SK-N-SH treated with all-trans-retinoic acid at 6 μM for 48 hours (cell line): ENCODE data around the gene RFC5.

Experiments
- ATAC-seq: fragments of 200-7000 bp; cut with Tn5 transposase; 3 replicates; pipeline ENCODE4 v1.9.1; 2020; ENCODE audit warnings: mild to moderate bottlenecking, moderate library complexity
- ARNTL ChIP-seq: fragments of 450-650 bp; formaldehyde crosslinking; IDR thresholded peaks from 2 replicates; pipeline ENCODE4 v1.5.0; 2020; ENCODE audit warnings: low read depth, mild to moderate bottlenecking, moderate library complexity, borderline replicate concordance
- CSDC2 ChIP-seq: fragments of 250-450 bp; sonication (Bioruptor Pico); IDR thresholded peaks from 2 replicates; pipeline ENCODE4 v1.5.0; 2020; ENCODE audit warnings: mild to moderate bottlenecking, moderate library complexity
- ESRRG ChIP-seq: fragments of 250-450 bp; sonication (Bioruptor Pico); IDR thresholded peaks from 2 replicates; pipeline ENCODE4 v1.6.1; 2021; ENCODE audit warnings: mild to moderate bottlenecking
- GLIS3 ChIP-seq: fragments of 250-450 bp; sonication (Bioruptor Pico); IDR thresholded peaks from 2 replicates; pipeline ENCODE4 v1.5.0; 2020; ENCODE audit warnings: mild to moderate bottlenecking, moderate library complexity
- ISL1 ChIP-seq: fragments of 250-450 bp; sonication (Bioruptor Pico); IDR thresholded peaks from 2 replicates; pipeline ENCODE4 v2.1.2; 2022; ENCODE audit warnings: mild to moderate bottlenecking, moderate library complexity
- OSR1 ChIP-seq: fragments of 250-450 bp; sonication (Bioruptor Pico); IDR thresholded peaks from 2 replicates; pipeline ENCODE4 v1.8.0; 2022; ENCODE audit warnings: moderate library complexity, mild to moderate bottlenecking, inconsistent platforms
- PPARA ChIP-seq: fragments of 250-450 bp; sonication (Bioruptor Pico); IDR thresholded peaks from 2 replicates; pipeline ENCODE4 v1.5.0; 2020; ENCODE audit warnings: mild to moderate bottlenecking, borderline replicate concordance
- RARB ChIP-seq: fragments of 250-450 bp; sonication (Bioruptor Pico); IDR thresholded peaks from 2 replicates; pipeline ENCODE4 v1.8.0; 2021; ENCODE audit warnings: mild to moderate bottlenecking, moderate library complexity
- SNAI2 ChIP-seq: fragments of 250-450 bp; sonication (Bioruptor Pico); IDR thresholded peaks from 2 replicates; pipeline ENCODE4 v1.5.0; 2020; ENCODE audit warnings: mild to moderate bottlenecking, moderate library complexity
- TCF4 ChIP-seq: fragments of 250-450 bp; sonication (Bioruptor Pico); IDR thresholded peaks from 2 replicates; pipeline ENCODE4 v1.8.0; 2021; ENCODE audit warnings: mild to moderate bottlenecking, moderate library complexity, borderline replicate concordance
- TOX ChIP-seq: fragments of 250-450 bp; sonication (Bioruptor Pico); IDR thresholded peaks from 2 replicates; pipeline ENCODE4 v1.8.0; 2021; ENCODE audit warnings: mild to moderate bottlenecking, moderate library complexity, borderline replicate concordance
- ZC3H10 ChIP-seq: fragments of 250-450 bp; sonication (Bioruptor Pico); IDR thresholded peaks from 2 replicates; pipeline ENCODE4 v1.5.1; 2021; ENCODE audit warnings: mild to moderate bottlenecking, moderate library complexity
- ZFP3 ChIP-seq: fragments of 250-450 bp; sonication (Bioruptor Pico); IDR thresholded peaks from 2 replicates; pipeline ENCODE4 v1.5.0; 2020; ENCODE audit warnings: mild to moderate bottlenecking, moderate library complexity
- ZFP30 ChIP-seq: fragments of 450-650 bp; formaldehyde crosslinking; IDR thresholded peaks from 2 replicates; pipeline ENCODE4 v1.5.0; 2022; ENCODE audit warnings: mild to moderate bottlenecking, moderate library complexity
- ZNF565 ChIP-seq: fragments of 450-650 bp; formaldehyde crosslinking; conservative IDR thresholded peaks from 2 replicates; pipeline ENCODE4 v1.5.0; 2020; ENCODE audit warnings: low read depth, mild to moderate bottlenecking, moderate library complexity
- ZNF70 ChIP-seq: fragments of 450-650 bp; formaldehyde crosslinking; IDR thresholded peaks from 2 replicates; pipeline ENCODE4 v1.5.0; 2020; ENCODE audit warnings: mild to moderate bottlenecking, moderate library complexity
- ZNF8 ChIP-seq: fragments of 450-650 bp; formaldehyde crosslinking; IDR thresholded peaks from 2 replicates; pipeline ENCODE4 v1.5.0; 2020; ENCODE audit warnings: mild to moderate bottlenecking, moderate library complexity
- TF ChIP-seq, protein P1 (sequence below): fragments of 250-450 bp; sonication (Bioruptor Pico); IDR thresholded peaks from 2 replicates; pipeline ENCODE4 v1.8.0; 2020; ENCODE audit warnings: mild to moderate bottlenecking, moderate library complexity, borderline replicate concordance
- TF ChIP-seq, protein P2 (sequence below): fragments of 250-450 bp; sonication (Bioruptor Pico); IDR thresholded peaks from 2 replicates; pipeline ENCODE4 v1.8.0; 2021; ENCODE audit warnings: low read depth, mild to moderate bottlenecking, moderate library complexity, borderline replicate concordance
- TF ChIP-seq, protein P3 (sequence below): fragments of 250-450 bp; sonication (Bioruptor Pico); IDR thresholded peaks from 2 replicates; pipeline ENCODE4 v1.5.0; 2020; ENCODE audit warnings: mild to moderate bottlenecking, moderate library complexity

RFC5 gene

DNA sequence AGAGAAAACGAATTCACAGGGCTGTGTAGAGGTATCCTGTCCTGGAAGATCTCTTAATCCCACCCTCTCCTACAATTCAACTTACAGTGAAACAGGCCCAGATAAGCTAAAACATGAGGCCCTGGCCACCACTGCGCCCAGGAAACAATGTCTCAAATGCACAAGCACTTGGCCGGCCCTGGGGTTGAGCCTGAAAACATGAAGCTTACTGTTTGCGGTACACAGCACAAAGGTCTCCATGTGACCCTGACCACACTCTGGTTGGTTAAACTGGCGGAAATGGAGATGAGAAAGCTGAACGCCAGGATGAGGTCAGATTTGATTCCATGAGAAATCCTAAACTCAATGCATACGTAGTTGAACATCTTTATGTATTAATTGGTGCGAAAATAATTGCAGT lies 28.1 kb downstream of the RFC5 start:
- TF ChIP-seq, protein P1, sequence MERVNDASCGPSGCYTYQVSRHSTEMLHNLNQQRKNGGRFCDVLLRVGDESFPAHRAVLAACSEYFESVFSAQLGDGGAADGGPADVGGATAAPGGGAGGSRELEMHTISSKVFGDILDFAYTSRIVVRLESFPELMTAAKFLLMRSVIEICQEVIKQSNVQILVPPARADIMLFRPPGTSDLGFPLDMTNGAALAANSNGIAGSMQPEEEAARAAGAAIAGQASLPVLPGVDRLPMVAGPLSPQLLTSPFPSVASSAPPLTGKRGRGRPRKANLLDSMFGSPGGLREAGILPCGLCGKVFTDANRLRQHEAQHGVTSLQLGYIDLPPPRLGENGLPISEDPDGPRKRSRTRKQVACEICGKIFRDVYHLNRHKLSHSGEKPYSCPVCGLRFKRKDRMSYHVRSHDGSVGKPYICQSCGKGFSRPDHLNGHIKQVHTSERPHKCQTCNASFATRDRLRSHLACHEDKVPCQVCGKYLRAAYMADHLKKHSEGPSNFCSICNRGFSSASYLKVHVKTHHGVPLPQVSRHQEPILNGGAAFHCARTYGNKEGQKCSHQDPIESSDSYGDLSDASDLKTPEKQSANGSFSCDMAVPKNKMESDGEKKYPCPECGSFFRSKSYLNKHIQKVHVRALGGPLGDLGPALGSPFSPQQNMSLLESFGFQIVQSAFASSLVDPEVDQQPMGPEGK (CRISPR knock-in tag) = no peak
- TF ChIP-seq ZNF565 (CRISPR knock-in tag) (no peak), ZNF70 (CRISPR knock-in tag) (no peak), ZNF8 (CRISPR knock-in tag) (no peak), GLIS3 (CRISPR knock-in tag) (no peak), SNAI2 (CRISPR knock-in tag) (no peak), ISL1 (CRISPR knock-in tag) (no peak), OSR1 (CRISPR knock-in tag) (no peak), RARB (no peak), CSDC2 (CRISPR knock-in tag) (no peak)
- TF ChIP-seq, protein P2, sequence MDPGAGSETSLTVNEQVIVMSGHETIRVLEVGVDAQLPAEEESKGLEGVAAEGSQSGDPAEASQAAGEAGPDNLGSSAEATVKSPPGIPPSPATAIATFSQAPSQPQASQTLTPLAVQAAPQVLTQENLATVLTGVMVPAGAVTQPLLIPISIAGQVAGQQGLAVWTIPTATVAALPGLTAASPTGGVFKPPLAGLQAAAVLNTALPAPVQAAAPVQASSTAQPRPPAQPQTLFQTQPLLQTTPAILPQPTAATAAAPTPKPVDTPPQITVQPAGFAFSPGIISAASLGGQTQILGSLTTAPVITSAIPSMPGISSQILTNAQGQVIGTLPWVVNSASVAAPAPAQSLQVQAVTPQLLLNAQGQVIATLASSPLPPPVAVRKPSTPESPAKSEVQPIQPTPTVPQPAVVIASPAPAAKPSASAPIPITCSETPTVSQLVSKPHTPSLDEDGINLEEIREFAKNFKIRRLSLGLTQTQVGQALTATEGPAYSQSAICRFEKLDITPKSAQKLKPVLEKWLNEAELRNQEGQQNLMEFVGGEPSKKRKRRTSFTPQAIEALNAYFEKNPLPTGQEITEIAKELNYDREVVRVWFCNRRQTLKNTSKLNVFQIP (CRISPR knock-in tag) = no peak
- ATAC-seq = no peak

DNA sequence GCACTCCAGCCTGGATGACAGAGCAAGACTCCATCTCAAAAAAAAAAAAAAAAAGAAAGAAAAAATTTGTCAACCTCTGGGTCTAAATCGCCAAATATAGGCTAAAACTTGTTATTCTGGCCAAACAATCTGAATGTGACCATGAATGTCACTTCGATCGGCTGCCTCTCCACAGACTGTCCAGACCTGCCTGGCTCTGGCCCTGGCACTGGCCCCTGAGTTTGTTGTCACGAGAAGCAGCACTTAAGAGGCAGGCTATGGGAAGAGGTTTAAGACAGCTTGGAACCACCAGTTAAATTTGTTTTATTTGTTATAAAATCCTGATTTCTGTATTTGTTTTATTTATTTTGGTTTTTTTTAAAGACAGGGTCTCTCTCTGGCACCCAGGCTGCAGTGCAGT lies 29.9 kb downstream of the RFC5 start:
- TF ChIP-seq ZFP30 (CRISPR knock-in tag) = no peak
- TF ChIP-seq, protein P2 (CRISPR knock-in tag) = no peak
- no peak for TF ChIP-seq ZFP3
- no peak for TF ChIP-seq TCF4 (CRISPR knock-in tag)
- TF ChIP-seq PPARA (CRISPR knock-in tag) = no peak
- TF ChIP-seq SNAI2 (CRISPR knock-in tag) = no peak
- TF ChIP-seq CSDC2 (CRISPR knock-in tag) = no peak
- no peak for ATAC-seq

DNA sequence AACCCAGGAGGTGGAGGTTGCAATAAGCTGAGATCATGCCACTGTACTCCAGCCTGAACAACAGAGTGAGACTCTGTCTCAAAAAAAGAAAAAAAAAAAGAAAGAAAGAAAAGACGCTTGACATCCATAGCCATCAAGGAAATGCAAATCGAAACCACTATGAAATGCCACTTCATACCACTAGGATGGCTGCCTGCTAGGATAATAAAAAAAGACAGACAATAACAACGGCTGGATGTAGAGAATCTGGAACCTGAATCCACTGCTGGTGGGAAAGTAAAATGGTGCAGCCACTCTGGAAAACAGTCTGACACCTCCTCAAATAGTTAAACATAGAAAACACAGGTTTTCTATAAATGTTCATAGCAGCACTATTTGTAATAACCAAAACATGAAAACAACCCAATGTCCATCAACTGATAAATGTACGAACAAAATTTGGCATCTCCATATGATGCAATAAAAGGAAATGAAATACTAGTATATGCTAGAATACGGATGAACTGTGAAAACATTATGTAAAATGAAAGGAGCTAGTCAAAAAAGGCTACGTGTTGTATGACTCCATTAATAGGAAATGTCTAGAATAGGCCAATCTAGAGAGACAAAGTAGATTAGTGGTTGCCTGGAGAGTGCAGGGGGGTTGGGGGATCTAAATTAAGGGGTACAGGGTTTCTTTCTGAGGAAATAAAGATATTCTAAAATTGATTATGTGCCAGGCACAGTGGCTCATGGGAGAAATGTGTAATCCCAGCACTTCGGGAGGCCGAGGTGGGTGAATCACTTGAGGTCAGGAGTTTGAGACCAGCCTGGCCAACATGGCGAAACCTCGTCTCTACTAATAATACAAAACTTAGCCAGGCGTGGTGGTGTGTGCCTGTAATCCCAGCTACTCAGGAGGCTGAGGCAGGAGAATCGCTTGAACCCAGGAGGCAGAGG lies 34.7 kb downstream of the RFC5 start:
- no peak for ATAC-seq
- TF ChIP-seq SNAI2 (CRISPR knock-in tag) (no peak), ZFP30 (CRISPR knock-in tag) (no peak), ISL1 (CRISPR knock-in tag) (no peak), ZFP3 (no peak), TOX (no peak), ESRRG (CRISPR knock-in tag) (no peak), CSDC2 (CRISPR knock-in tag) (no peak), GLIS3 (CRISPR knock-in tag) (no peak), ZC3H10 (CRISPR knock-in tag) (no peak), ARNTL (CRISPR knock-in tag) (no peak)
- TF ChIP-seq, protein P1 (CRISPR knock-in tag) = no peak

DNA sequence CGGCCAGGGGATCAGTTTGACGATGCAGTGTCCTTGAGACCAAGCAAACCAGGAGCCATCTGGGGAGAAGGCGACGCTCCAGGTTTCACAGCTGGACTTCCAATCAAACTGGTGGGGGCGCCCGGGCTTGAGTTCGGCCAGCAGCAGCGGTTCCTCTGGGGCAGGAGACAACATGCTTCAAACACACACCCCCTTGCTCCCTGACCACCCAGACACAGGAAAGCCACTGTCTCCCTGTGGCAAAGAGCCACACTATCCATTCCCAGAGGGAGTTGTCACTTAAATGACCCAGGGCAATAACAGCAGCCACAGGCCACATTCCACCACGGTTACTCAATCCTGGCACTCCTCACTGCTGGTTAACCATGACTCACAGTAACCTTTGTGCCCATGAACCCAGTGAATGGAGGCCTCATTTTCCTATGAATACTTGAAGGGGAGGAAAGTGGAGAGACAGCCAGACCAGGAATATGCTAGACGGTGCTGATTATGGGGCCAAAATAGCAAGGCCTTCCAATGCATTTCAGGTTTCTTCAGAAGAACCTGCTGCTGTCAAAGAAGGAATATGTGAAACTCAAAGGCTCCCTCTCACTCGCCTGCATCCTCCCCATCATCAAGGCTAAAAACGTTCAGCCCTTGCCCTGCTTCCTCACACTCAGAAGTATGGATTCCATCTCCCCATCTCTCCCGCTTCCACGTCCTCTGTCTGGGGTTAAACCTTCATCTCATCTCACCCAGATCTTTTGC lies 36.0 kb downstream of the RFC5 start:
- ATAC-seq = peak; percentile 95
- TF ChIP-seq, protein P3, sequence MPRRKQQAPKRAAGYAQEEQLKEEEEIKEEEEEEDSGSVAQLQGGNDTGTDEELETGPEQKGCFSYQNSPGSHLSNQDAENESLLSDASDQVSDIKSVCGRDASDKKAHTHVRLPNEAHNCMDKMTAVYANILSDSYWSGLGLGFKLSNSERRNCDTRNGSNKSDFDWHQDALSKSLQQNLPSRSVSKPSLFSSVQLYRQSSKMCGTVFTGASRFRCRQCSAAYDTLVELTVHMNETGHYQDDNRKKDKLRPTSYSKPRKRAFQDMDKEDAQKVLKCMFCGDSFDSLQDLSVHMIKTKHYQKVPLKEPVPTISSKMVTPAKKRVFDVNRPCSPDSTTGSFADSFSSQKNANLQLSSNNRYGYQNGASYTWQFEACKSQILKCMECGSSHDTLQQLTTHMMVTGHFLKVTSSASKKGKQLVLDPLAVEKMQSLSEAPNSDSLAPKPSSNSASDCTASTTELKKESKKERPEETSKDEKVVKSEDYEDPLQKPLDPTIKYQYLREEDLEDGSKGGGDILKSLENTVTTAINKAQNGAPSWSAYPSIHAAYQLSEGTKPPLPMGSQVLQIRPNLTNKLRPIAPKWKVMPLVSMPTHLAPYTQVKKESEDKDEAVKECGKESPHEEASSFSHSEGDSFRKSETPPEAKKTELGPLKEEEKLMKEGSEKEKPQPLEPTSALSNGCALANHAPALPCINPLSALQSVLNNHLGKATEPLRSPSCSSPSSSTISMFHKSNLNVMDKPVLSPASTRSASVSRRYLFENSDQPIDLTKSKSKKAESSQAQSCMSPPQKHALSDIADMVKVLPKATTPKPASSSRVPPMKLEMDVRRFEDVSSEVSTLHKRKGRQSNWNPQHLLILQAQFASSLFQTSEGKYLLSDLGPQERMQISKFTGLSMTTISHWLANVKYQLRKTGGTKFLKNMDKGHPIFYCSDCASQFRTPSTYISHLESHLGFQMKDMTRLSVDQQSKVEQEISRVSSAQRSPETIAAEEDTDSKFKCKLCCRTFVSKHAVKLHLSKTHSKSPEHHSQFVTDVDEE = no peak
- TF ChIP-seq ZC3H10 (CRISPR knock-in tag) = no peak
- peak; percentile 31; the same call in 1 of the 2 replicates for TF ChIP-seq ISL1 (CRISPR knock-in tag)
- TF ChIP-seq GLIS3 (CRISPR knock-in tag) = no peak
- TF ChIP-seq ZNF70 (CRISPR knock-in tag) = no peak
- no peak for TF ChIP-seq ARNTL (CRISPR knock-in tag)
- peak; percentile 54; the same call in 1 of the 2 replicates for TF ChIP-seq TOX
- TF ChIP-seq, protein P2 (CRISPR knock-in tag) = no peak
- no peak for TF ChIP-seq OSR1 (CRISPR knock-in tag)
